Upper lobe of left lung (tissue), 6 donors: ENCODE results near the gene TMTC2. TPM values are rescaled to one million over a fixed set of nuclear protein-coding genes. Genes with fewer than 3 reads are reported as not detected.

ENCODE experiments used
- ATAC-seq, 2 donors: fragments of 200-7000 bp; cut with Tn5 transposase; one replicate each; pipeline ENCODE4 v1.9.1; 2022; ENCODE audit warnings: mild to moderate bottlenecking in 2 of 2, moderate library complexity in 2 of 2; ENCODE audit not compliant: low FRiP score in 2 of 2
- DNase-seq, 2 donors: peaks; one replicate each; pipeline ENCODE4 v3.0.0-alpha.2; 2019 to 2020
- H3K27ac ChIP-seq, 4 donors: fragments of 200-600 bp; sonication (generic); one replicate each; pipeline ENCODE4 v1.5.1; 2016 to 2019
- H3K27me3 ChIP-seq, 4 donors: fragments of 200-600 bp; sonication (generic); one replicate each; pipeline ENCODE4 v1.5.1; 2017 to 2019
- H3K36me3 ChIP-seq, 4 donors: fragments of 200-600 bp; sonication (generic); one replicate each; pipeline ENCODE4 v1.5.1; 2016 to 2019
- H3K4me1 ChIP-seq, 4 donors: fragments of 200-600 bp; sonication (generic); one replicate each; pipeline ENCODE4 v1.5.1; 2018 to 2019
- H3K4me3 ChIP-seq, 4 donors: fragments of 200-600 bp; sonication (generic); one replicate each; pipeline ENCODE4 v1.5.1; 2017 to 2019; ENCODE audit warnings: mild to moderate bottlenecking in 2 of 4, moderate library complexity in 1 of 4
- H3K9me3 ChIP-seq, 4 donors: fragments of 200-600 bp; sonication (generic); one replicate each; pipeline ENCODE4 v1.5.1; 2018 to 2019
- CTCF ChIP-seq, 6 experiments: fragments of 450-650 bp in 4 of 6; fragments of 200-600 bp in 2 of 6; sonication (generic) in 2 of 6; IDR thresholded peaks; one replicate each; pipeline ENCODE4 v1.5.1; 2016 to 2019; ENCODE audit warnings: antibody characterized with exemption in 6 of 6
- EP300 ChIP-seq, 4 donors: sonication (generic); formaldehyde crosslinking; IDR thresholded peaks; one replicate each; pipeline ENCODE4 v1.5.1; 2017; ENCODE audit warnings: antibody characterized with exemption in 4 of 4, control low read depth in 2 of 4
- POLR2A ChIP-seq, 4 donors: fragments of 450-650 bp; IDR thresholded peaks; one replicate each; pipeline ENCODE4 v1.5.1; 2016 to 2017; ENCODE audit warnings: antibody characterized with exemption in 4 of 4, mild to moderate bottlenecking in 2 of 4
- POLR2AphosphoS5 ChIP-seq, 2 donors: sonication (generic); formaldehyde crosslinking; IDR thresholded peaks; one replicate each; pipeline ENCODE4 v1.5.1; 2017; ENCODE audit warnings: antibody characterized with exemption in 2 of 2
- WGBS, 2 donors: methylation state at CpG; one replicate each; pipeline ENCODE4 v1.1.5; 2017 to 2018; 5-methylcytosine and 5-hydroxymethylcytosine counted together
- total RNA-seq, 6 donors: library from RNA; depleted of rRNA in 4 of 6; stranded (reverse); fragments of >200 nt in 4 of 6; gene quantifications; one replicate each; pipeline versions ENCODE4 v1.1.0 to v1.2.1, GENCODE V29; 2016 to 2021
- donor health status: DM: no; HTN: no; CAD: no; lungs with moderate emphysema.
- donor health status: DM: no; HTN: yes; CAD: no; lungs with severe emphysema.

TMTC2 gene
- total RNA-seq, 6 donors from 2014 or later, result 21.2 to 37.7 (median 26.8) TPM

- H3K4me1 ChIP-seq, result no peaks in the 10 kb centered on the region
- ATAC-seq (no peak), DNase-seq (no peak)
- TF ChIP-seq CTCF (IDR thresholded peaks at IDR 0.05) (no peak), POLR2AphosphoS5 (IDR thresholded peaks at IDR 0.05) (no peak), POLR2A (IDR thresholded peaks at IDR 0.05) (no peak), EP300 (IDR thresholded peaks at IDR 0.05) (no peak)
- no peak overlapping the region for H3K27ac ChIP-seq
- no peaks in the 10 kb centered on the region for H3K9me3 ChIP-seq
- H3K27me3 ChIP-seq, result no peaks in the 10 kb centered on the region
- no peak overlapping the region for H3K4me3 ChIP-seq
- no peaks in the 10 kb centered on the region for H3K36me3 ChIP-seq
- 69 to 89% methylated on average over 2 of the region's 2 CpGs for WGBS, 2 donors
Measured at GRCh38 chr12:83123039-83123438, 436.3 kb downstream of the TMTC2 start.

DNA sequence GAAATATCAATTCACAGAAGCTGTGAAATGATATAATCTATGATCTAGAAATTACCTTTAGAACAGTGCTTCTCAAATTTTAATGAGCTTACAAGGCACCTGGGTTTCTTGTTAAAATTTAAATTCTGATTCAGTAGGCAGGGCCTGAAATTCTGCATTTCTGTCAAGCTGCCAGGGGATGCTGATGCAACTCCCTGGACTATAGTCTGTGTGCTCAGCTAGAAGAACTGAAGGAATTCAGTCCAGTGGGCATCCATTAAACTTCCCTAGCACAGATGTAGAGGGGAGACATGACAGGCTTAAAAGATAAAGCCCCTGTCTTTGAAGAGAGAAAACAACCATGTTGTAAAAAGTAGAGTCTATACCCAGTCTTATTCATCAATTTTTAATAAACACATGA lies 441.8 kb downstream of the TMTC2 start:
- no peak overlapping the region for H3K27ac ChIP-seq
- H3K4me3 ChIP-seq, result no peak overlapping the region
- TF ChIP-seq POLR2AphosphoS5 (IDR thresholded peaks at IDR 0.05) (no peak), EP300 (IDR thresholded peaks at IDR 0.05) (no peak), CTCF (IDR thresholded peaks at IDR 0.05) (no peak), POLR2A (IDR thresholded peaks at IDR 0.05) (no peak)
- H3K27me3 ChIP-seq, result no peaks in the 10 kb centered on the region
- DNase-seq (no peak), ATAC-seq (no peak)
- no peaks in the 10 kb centered on the region for H3K9me3 ChIP-seq
- peaks cover 0 to 5% (median 1%) of the 10 kb centered on the region in 4 donors for H3K36me3 ChIP-seq
- no peaks in the 10 kb centered on the region for H3K4me1 ChIP-seq

DNA sequence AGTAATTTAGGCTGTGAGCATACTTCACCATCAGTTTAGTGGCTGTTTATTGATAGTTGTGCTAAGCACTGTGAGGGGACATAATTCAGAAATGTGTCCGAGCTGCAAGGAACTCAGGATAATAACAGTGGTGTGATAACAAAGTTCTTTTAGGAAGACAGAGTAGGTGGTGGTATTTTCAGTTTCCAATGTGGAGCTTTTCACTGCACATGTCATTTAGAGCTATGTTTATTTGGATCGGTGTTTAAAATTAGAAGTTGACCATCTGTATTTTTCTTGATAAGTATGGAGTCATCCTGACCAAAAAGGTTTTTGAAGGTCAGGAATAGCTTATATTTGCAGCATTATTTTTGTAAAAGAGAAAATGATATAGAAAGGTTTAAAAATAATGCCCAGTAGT lies 443.5 kb downstream of the TMTC2 start:
- Histone ChIP-seq H3K4me1 (no peaks in the 10 kb centered on the region), H3K9me3 (no peaks in the 10 kb centered on the region), H3K4me3 (no peak overlapping the region), H3K36me3 (peaks cover 0 to 5% (median 1%) of the 10 kb centered on the region in 4 donors), H3K27ac (no peak overlapping the region), H3K27me3 (no peaks in the 10 kb centered on the region)
- DNase-seq (no peak), ATAC-seq (no peak)
- TF ChIP-seq POLR2AphosphoS5 (IDR thresholded peaks at IDR 0.05) (no peak), EP300 (IDR thresholded peaks at IDR 0.05) (no peak), POLR2A (IDR thresholded peaks at IDR 0.05) (no peak), CTCF (IDR thresholded peaks at IDR 0.05) (no peak)
- WGBS, 2 donors, result 65 to 71% methylated on average over 2 of the region's 2 CpGs

DNA sequence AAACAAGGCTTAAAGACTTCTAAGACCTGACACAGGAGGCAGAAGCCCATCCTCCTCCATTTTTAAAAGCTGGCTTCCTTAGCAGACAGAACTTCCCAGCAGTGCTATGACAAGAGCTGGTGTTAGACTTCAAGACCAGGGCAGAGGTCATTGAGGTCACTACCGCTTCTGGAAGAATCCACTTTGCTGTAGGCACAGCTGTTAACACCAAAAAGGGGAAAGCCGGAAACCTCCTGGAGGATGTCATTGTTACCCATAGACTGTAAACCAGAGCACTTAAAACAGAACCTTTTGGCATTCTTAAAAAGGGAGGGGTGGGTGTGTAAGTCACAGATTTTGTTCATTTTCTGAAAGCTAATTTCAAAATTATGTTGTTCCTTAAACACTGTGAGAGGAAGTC lies 445.7 kb downstream of the TMTC2 start:
- Histone ChIP-seq H3K4me3 (no peak overlapping the region), H3K27ac (no peak overlapping the region), H3K36me3 (peaks cover 0 to 5% (median 1%) of the 10 kb centered on the region in 4 donors), H3K27me3 (no peaks in the 10 kb centered on the region), H3K9me3 (no peaks in the 10 kb centered on the region), H3K4me1 (no peaks in the 10 kb centered on the region)
- WGBS, 2 donors, result 90 to 100% methylated on average over 2 of the region's 2 CpGs
- ATAC-seq (no peak), DNase-seq (no peak)
- no peak for TF ChIP-seq POLR2AphosphoS5 (IDR thresholded peaks at IDR 0.05)
- no peak for TF ChIP-seq EP300 (IDR thresholded peaks at IDR 0.05)
- TF ChIP-seq POLR2A (IDR thresholded peaks at IDR 0.05), result no peak
- TF ChIP-seq CTCF (IDR thresholded peaks at IDR 0.05), result no peak

DNA sequence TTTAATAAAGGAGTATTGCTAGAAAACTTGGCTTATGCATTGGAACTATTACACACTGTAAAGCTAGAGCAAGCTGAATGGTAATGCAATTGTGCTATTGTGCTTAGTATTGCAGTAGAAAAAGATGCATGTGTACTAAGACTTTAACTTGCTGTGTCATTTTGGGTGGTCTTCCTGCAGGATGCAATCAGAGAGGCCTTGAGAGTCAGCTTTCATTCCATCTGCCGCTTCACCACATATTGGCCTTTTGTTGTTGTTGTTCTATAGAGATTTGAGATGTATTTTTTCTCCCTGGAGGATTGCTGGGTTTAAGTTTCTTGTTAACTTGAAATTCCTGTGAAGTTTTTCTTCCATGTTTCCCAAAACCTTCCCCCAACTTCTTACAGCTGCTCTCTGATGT lies 449.7 kb downstream of the TMTC2 start:
- H3K36me3 ChIP-seq, result peaks cover 0 to 5% (median 1%) of the 10 kb centered on the region in 4 donors
- TF ChIP-seq EP300 (IDR thresholded peaks at IDR 0.05) (no peak), CTCF (IDR thresholded peaks at IDR 0.05) (no peak), POLR2AphosphoS5 (IDR thresholded peaks at IDR 0.05) (no peak), POLR2A (IDR thresholded peaks at IDR 0.05) (no peak)
- no peaks in the 10 kb centered on the region for H3K4me1 ChIP-seq
- no peak overlapping the region for H3K4me3 ChIP-seq
- 85 to 91% methylated on average over 1 of the region's 1 CpG for WGBS, 2 donors
- H3K27ac ChIP-seq, result no peak overlapping the region
- H3K27me3 ChIP-seq, result no peaks in the 10 kb centered on the region
- ATAC-seq (no peak), DNase-seq (no peak)
- peaks cover 0 to 6% (median 2%) of the 10 kb centered on the region in 4 donors for H3K9me3 ChIP-seq
